ENCODE results near the gene SGSM2.

SGSM2 gene

DNA sequence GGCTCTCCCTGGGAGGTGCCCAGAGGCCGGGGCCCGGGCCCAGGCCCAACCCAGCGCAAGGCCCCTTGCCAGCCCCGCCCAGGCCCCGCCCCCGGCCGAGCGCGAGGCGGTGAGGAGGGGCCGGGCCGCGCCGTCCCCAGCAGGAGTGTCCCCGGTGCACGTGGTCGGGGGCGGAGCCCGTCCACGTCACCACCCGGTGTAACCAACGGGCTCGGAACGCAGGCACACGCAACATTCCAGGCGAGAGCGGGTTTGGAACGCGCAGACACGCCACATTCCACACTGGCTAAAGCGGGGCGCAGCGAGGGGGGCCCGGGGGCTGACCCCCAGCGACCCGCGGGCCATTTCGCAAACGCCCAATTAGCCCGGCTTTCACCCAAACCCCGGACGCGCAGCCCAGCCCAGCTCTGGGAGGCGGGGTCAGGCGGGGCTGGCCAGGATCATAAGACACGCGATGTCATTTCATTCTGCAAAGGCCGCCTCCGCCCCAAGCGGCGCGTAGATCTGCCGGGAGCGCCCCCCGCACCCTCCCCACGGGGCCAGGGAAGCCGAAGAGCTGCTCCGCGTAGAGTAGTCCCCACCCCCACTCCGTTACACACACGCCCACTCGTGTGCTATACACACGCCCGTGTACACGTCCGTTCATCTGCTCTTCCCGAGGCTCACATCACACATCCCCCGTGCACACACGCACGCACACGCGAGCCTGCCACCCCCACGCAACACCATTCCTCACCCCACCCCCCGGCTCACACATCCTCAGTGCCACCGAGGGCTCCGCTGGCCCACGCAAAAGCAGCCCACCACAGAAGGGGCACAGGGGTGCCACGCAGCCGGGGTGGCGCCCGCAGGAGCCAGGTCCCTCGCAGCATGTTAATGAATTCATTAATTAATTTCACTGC lies 62.5 kb downstream of the SGSM2 start:
- POLR2A ChIA-PET, result no interaction called here
- TF ChIP-seq CTCF (IDR thresholded peaks at IDR 0.05; ENCODE audit: control extremely low read depth, extremely low read depth, low read depth, missing control alignments), result no peak
- CTCF ChIA-PET, result interaction anchor here (6.9 to 11.6 kb wide), 2 partner anchors 16 to 17 kb away, joined by 37 to 75 read pairs; no protein-coding TSS in a partner anchor
- peak; percentile 93 for DNase-seq (ENCODE audit: extremely low spot score)

DNA sequence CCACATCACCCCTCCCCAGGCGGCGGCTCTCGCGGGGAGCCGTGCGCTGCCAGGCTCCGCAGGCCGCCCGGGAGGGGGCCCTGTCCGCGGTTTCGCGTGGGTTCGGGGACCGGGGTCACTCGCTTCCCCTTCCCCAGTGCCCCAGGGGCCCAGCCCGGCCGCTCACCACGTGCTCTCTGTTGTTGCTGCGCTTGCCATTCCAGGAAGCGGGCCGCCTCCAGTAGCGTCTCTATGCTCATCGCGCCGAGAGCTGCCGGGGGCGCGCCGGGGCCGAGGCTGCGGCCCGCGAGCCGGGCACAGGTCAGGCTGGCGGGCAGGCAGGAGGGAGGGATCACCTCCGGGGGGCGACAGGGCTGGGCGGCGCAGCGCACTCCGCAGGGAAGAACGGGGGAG lies 63.2 kb downstream of the SGSM2 start:
- TF ChIP-seq CTCF (IDR thresholded peaks at IDR 0.05; ENCODE audit: control extremely low read depth, extremely low read depth, low read depth, missing control alignments), result no peak
- DNase-seq (ENCODE audit: extremely low spot score), result no peak
- ChIA-PET POLR2A (no interaction called here), CTCF (interaction anchor here (6.9 to 11.6 kb wide), 2 partner anchors 16 to 18 kb away, joined by 37 to 75 read pairs; no protein-coding TSS in a partner anchor)

- POLR2A ChIA-PET, result interaction anchor here (2.0 kb wide), 1 partner anchor 8 kb away, joined by 16 read pairs; no protein-coding TSS in a partner anchor
- TF ChIP-seq CTCF (IDR thresholded peaks at IDR 0.05; ENCODE audit: control extremely low read depth, extremely low read depth, low read depth, missing control alignments), result no peak
- CTCF ChIA-PET, result interaction anchor here (1.1 to 11.6 kb wide), 4 partner anchors 15 to 157 kb away, joined by 3 to 75 read pairs (median 20); no protein-coding TSS in a partner anchor
- peak; percentile 93 for DNase-seq (ENCODE audit: extremely low spot score)
Observed at GRCh38 chr17:2400877-2401425, 63.6 kb downstream of the SGSM2 start, which contains the start of gene MNT. MNT (minus strand) TSS chr17:2401060; CDS start chr17:2400712, 348 bp downstream.

DNA sequence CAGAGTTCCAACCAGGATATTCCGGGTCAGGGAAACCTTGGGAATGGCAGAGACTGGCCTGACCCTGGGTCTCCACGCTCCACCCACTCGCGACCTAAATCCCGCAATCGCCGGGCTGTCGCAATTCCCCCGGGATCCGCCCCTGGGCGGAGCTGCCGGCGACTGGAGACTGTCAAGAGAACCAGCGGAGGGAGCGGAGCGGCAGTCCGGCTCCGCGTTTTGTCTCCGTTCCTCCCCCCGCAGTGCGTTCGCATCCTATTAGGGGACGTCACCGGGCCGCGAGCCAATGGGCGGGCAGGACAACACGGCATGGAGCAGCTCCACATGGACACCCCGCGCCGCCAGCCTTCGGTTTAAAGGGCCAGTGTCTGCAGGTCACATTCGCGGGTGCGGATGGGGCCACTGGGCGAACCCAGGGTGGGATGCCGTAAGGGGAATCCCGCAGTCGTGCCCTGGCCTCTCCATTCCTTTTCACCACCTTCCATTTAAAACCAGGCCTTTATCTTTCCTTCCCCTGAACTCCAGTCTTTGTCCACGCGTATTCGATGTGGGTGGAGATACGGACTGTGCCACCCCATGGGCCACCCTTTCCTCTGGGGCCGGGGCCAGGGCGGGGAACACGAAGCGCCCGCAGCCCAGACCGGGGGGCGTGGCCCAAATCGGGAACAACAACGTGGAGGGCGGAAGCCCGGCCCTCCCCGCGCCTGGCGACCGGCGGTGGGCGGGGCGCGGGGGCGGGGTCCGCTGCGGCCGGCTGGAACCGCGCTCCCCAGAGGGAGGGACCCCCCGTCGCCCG lies 64.3 kb downstream of the SGSM2 start:
- TF ChIP-seq CTCF (IDR thresholded peaks at IDR 0.05; ENCODE audit: control extremely low read depth, extremely low read depth, low read depth, missing control alignments), result no peak
- peak; percentile 93 for DNase-seq (ENCODE audit: extremely low spot score)
- ChIA-PET CTCF (interaction anchor here (1.1 to 11.6 kb wide), 5 partner anchors 9 to 157 kb away, joined by 3 to 75 read pairs (median 4); no protein-coding TSS in a partner anchor), POLR2A (interaction anchor here (0.6 to 2.0 kb wide), 4 partner anchors 7 to 1025 kb away, joined by 3 to 16 read pairs (median 4); no protein-coding TSS in a partner anchor)

DNA sequence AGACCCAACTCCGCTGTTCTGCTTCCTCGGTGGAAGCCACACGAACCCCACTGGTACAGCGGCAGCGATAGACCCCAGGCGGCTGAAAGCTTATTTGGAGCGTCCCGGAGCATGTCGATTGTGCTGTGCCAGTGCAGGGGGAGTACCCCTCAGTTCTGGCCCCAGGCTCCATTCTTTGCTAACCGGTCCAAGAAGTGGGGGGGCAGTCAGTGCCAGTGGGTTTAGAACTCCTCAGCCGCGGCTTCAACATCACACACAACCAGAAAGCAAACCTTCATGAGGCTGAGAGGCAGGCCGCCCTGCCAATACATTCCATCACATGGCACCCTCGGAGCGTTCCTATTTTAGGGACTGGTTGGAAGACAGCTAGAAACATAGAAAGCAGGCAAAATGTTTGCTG lies 65.2 kb downstream of the SGSM2 start:
- no peak for DNase-seq (ENCODE audit: extremely low spot score)
- POLR2A ChIA-PET, result interaction anchor here (0.6 to 2.0 kb wide), 4 partner anchors 8 to 1026 kb away, joined by 3 to 16 read pairs (median 4); no protein-coding TSS in a partner anchor
- CTCF ChIA-PET, result interaction anchor here (1.2 to 11.6 kb wide), 3 partner anchors 8 to 20 kb away, joined by 4 to 75 read pairs (median 37); no protein-coding TSS in a partner anchor
- no peak for TF ChIP-seq CTCF (IDR thresholded peaks at IDR 0.05; ENCODE audit: control extremely low read depth, extremely low read depth, low read depth, missing control alignments)

Measured in GM10248 (cell line).